Mesothelial cell of epicardium (in vitro differentiated cells): ENCODE results near the gene RRP9. TPM values are rescaled to one million over a fixed set of nuclear protein-coding genes. Genes with fewer than 3 reads are reported as not detected.
"Not testable (repeated sequence)": the region's sequence is repeated elsewhere in the genome, so short reads cannot be mapped to it uniquely, and the experiment has no call there.

Experiments used
- DNase-seq, 2 experiments: peaks; one replicate each; pipeline ENCODE4 v3.0.0; 2021; ENCODE audit warnings: low spot score in 2 of 2; ENCODE audit not compliant: unreplicated experiment in 2 of 2
- H3K27ac Mint-ChIP-seq: 2 replicates; pipeline ENCODE4 v1.8.0; 2021; ENCODE audit warnings: mixed read lengths
- H3K27me3 Mint-ChIP-seq: 2 replicates; pipeline ENCODE4 v1.8.0; 2021; ENCODE audit warnings: low read depth, mixed read lengths
- H3K36me3 Mint-ChIP-seq: 2 replicates; pipeline ENCODE4 v1.8.0; 2021; ENCODE audit warnings: mixed read lengths
- H3K4me1 Mint-ChIP-seq: 2 replicates; pipeline ENCODE4 v1.8.0; 2021; ENCODE audit warnings: mixed read lengths
- H3K4me3 Mint-ChIP-seq: 2 replicates; pipeline ENCODE4 v1.8.0; 2021; ENCODE audit warnings: mild to moderate bottlenecking, moderate library complexity, mixed read lengths
- H3K9me3 Mint-ChIP-seq: 2 replicates; pipeline ENCODE4 v1.8.0; 2021; ENCODE audit warnings: mixed read lengths
- CTCF ChIP-seq: fragments of 200-600 bp; sonication (generic); IDR thresholded peaks from one replicate; pipeline ENCODE4 v1.5.0; 2021; ENCODE audit warnings: antibody characterized with exemption; ENCODE audit not compliant: unreplicated experiment
- total RNA-seq: library from RNA; stranded (reverse); gene quantifications from 3 replicates; pipeline ENCODE4 v1.2.1, GENCODE V29; 2021

Gene RRP9
- total RNA-seq, 1 donor from 2014 or later: 20.6 TPM

- H3K27me3 Mint-ChIP-seq: peaks cover 2% of the 10 kb centered on the region
- H3K4me3 Mint-ChIP-seq: no peak overlapping the region
- no peak for TF ChIP-seq CTCF
- no peak for DNase-seq
- peaks cover 46% of the 10 kb centered on the region for H3K9me3 Mint-ChIP-seq
- H3K27ac Mint-ChIP-seq: no peak overlapping the region
- H3K4me1 Mint-ChIP-seq: no peaks in the 10 kb centered on the region
- peaks cover 4% of the 10 kb centered on the region for H3K36me3 Mint-ChIP-seq
Observed at GRCh38 chr3:51908026-51908425, 33.7 kb downstream of the RRP9 start.

GRCh38 chr3:51904034-51904823 lies 37.5 kb downstream of the RRP9 start:
- Mint-ChIP-seq H3K4me3 (no peak overlapping the region), H3K27me3 (peaks cover 27% of the 10 kb centered on the region), H3K4me1 (no peaks in the 10 kb centered on the region), H3K36me3 (peaks cover 2% of the 10 kb centered on the region), H3K27ac (no peak overlapping the region), H3K9me3 (peaks cover 39% of the 10 kb centered on the region)
- no peak for DNase-seq
- TF ChIP-seq CTCF: no peak

DNA sequence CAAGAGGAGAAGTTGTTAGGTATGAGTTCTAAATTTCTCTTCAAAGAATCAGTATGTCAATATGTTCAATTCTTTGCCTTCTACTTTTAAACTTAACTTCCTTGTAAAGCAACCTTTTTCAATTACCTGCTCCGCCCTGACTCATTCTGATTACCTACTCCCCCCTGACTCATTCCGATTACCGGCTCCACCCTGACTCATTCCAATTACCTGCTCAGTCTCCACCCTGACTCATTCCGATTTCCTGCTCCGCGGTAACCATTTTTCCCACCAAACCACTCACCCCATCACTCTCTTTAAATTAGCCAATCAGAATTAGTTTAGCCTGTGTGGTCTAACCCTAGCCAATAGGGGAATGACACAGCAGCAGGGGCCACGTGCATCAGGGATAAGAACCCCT lies 39.3 kb downstream of the RRP9 start:
- not testable (repeated sequence) for H3K4me1 Mint-ChIP-seq, DNase-seq, H3K4me3 Mint-ChIP-seq, H3K36me3 Mint-ChIP-seq, H3K27ac Mint-ChIP-seq
- peaks cover 40% of the 10 kb centered on the region for H3K27me3 Mint-ChIP-seq
- peaks cover 24% of the 10 kb centered on the region for H3K9me3 Mint-ChIP-seq

- not testable (repeated sequence) for H3K4me3 Mint-ChIP-seq, H3K4me1 Mint-ChIP-seq, H3K27ac Mint-ChIP-seq, H3K9me3 Mint-ChIP-seq, H3K36me3 Mint-ChIP-seq, DNase-seq
- peaks cover 57% of the 10 kb centered on the region for H3K27me3 Mint-ChIP-seq
Observed at GRCh38 chr3:51900043-51900442, 41.7 kb downstream of the RRP9 start.

DNA sequence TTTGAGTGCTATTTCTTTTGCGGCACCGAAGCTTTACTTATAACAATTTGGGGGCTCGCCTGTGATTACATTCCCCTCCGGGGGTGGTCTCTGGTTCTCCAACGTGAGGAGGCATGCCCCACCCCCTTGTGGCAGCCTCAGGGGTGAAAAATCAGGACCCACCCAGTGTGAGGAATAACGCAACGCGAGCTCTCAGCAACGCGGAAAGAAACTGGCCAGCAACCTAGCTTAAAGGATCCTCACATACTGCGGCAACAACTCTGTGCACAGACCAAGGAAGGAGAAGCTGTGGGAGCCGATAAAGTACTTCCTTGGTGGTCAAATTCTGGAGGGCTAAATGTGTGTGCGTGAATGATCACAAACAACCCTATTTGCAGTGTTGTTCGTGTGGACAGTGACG lies 44.3 kb downstream of the RRP9 start:
- H3K4me1 Mint-ChIP-seq: no peaks in the 10 kb centered on the region
- no peak for DNase-seq
- no peak for TF ChIP-seq CTCF
- no peaks in the 10 kb centered on the region for H3K9me3 Mint-ChIP-seq
- peaks cover 52% of the 10 kb centered on the region for H3K27me3 Mint-ChIP-seq
- H3K4me3 Mint-ChIP-seq: no peak overlapping the region
- no peak overlapping the region for H3K27ac Mint-ChIP-seq
- H3K36me3 Mint-ChIP-seq: no peaks in the 10 kb centered on the region

DNA sequence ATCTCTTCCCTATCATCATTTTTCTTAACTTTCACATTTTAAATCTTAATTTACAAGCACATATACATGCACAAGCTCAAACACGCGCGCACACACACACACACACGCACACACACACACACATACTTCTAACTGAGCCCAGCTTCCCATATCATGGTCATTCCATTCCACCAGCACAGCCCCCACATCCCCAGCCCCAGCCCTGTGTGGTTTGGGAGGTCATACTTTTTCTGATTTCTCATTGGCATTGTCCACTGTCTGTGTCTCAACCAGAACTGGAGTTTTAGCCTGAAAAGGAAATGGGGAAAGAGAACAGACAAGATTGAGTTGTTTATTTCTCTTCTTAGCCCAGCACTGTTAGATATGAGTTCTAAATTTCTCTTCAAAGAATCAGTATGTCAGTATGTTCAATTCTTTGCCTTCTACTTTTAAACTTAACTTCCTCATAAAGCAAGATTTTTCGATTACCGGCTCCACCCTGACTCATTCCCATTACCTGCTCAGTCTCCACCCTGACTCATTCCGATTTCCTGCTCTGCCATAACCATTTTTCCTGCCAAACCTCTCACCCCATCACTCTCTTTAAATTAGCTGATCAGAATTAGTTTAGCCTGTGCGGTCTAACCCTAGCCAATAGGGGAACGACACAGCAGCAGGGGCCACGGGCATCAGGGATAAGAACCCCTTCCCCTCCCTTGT lies 44.9 kb downstream of the RRP9 start:
- Mint-ChIP-seq H3K9me3 (no peaks in the 10 kb centered on the region), H3K4me1 (no peaks in the 10 kb centered on the region), H3K27me3 (peaks cover 51% of the 10 kb centered on the region), H3K4me3 (no peak overlapping the region), H3K27ac (no peak overlapping the region), H3K36me3 (no peaks in the 10 kb centered on the region)
- DNase-seq: no peak
- no peak for TF ChIP-seq CTCF
